ENCODE data around the gene ING5. TPM values are rescaled to one million over a fixed set of nuclear protein-coding genes. Genes with fewer than 3 reads are reported as not detected.
"Not testable (repeated sequence)": the region's sequence is repeated elsewhere in the genome, so short reads cannot be mapped to it uniquely, and the experiment has no call there.

Gene ING5
- total RNA-seq, 2 donors from 2014 or later = 36.9 to 41.6 TPM

- DNase-seq (ENCODE audit: low spot score in 2 of 2) (no peak), ATAC-seq (no peak)
- Mint-ChIP-seq H3K27ac (no peak overlapping the region), H3K36me3 (peaks cover 18 to 41% of the 10 kb centered on the region in 2 donors), H3K9me3 (peaks cover 0 to 5% of the 10 kb centered on the region in 2 donors)
Measured at GRCh38 chr2:241724975-241725870, 23.4 kb downstream of the ING5 start.

DNA sequence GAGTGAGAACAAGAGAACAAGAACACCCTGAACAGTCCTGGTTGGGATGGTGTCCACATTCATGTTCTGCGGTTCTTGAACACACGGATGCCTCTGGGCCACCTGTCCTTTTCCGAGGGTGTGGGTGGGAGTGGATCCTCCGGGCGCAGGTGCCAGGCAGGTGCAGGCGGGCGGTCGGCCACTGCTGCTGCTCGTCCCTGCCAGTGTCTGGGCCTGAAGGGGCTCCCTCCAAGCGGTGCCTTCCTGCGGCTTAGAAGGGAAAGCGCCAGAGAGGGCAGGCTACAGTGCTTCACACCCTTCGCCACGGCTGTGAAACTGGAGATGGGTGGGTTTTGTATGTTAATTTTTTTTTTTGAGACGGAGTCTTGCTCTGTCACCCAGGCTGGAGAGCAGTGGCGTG, 24.6 kb downstream of the ING5 start:
- DNase-seq (ENCODE audit: low spot score in 2 of 2) (no peak), ATAC-seq (no peak)
- H3K27ac Mint-ChIP-seq = no peak overlapping the region
- peaks cover 0 to 5% of the 10 kb centered on the region in 2 donors for H3K9me3 Mint-ChIP-seq
- peaks cover 10 to 35% of the 10 kb centered on the region in 2 donors for H3K36me3 Mint-ChIP-seq

- Mint-ChIP-seq H3K27ac (no peak overlapping the region), H3K36me3 (peaks cover 7 to 19% of the 10 kb centered on the region in 2 donors), H3K9me3 (peaks cover 0 to 5% of the 10 kb centered on the region in 2 donors)
- DNase-seq (ENCODE audit: low spot score in 2 of 2) = no peak
- no peak for ATAC-seq
Measured at GRCh38 chr2:241728000-241728399, 26.2 kb downstream of the ING5 start.

DNA sequence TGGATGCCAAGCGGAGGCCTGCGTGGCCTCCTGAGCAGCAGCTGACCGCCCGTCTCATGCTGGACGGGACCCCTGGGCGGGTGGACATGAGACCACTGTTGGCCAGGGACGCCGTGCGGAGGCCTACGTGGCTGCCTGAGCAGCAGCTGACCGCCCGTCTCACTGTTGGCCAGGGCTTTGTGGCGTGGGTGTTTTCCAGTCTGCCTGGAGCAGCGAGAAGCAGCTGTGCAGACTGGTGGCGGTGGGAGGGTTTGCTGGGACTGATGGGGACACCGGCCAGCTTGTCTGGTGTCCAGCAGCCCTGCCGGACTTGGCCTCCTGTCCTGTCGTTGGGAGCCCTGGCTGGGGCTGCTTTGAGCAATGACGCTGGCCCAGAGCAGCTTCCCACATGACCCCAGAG, 26.8 kb downstream of the ING5 start:
- DNase-seq (ENCODE audit: low spot score in 2 of 2) (no peak), ATAC-seq (no peak)
- Mint-ChIP-seq H3K36me3 (peaks cover 1 to 13% of the 10 kb centered on the region in 2 donors), H3K27ac (no peak overlapping the region), H3K9me3 (peaks cover 0 to 5% of the 10 kb centered on the region in 2 donors)

DNA sequence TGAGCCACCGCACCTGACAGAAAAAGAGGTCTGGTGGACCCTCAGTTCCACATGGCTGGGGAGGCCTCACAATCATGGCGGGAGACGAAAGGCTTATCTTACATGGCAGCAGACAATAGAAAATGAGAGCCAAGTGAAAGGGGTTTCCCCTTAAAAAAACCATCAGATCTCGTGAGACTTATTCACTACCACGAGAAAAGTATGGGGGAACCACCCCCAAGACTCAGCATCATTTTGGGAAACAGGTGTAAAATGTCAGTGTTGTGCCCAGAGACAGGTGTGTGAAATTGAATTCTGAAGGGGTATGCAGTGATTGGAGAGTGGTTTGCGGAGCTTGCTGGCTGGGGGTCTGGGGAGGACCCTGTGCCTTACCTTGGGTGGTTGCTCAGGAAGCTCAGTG, 28.0 kb downstream of the ING5 start:
- H3K27ac Mint-ChIP-seq = peak overlapping the region; percentile 41 to 56
- H3K36me3 Mint-ChIP-seq = peaks cover 0 to 5% of the 10 kb centered on the region in 2 donors
- ATAC-seq = peak in 1 of 2 donors; percentile 26

GRCh38 chr2:241730671-241731293, 28.9 kb downstream of the ING5 start:
- Mint-ChIP-seq H3K36me3 (peaks cover 0 to 5% of the 10 kb centered on the region in 2 donors), H3K9me3 (peaks cover 0 to 5% of the 10 kb centered on the region in 2 donors), H3K27ac (peak overlapping the region; percentile 56 to 79)
- DNase-seq (ENCODE audit: low spot score in 2 of 2) = no peak
- ATAC-seq = peak in 1 of 2 donors; percentile 15

More for the DNA sequence above, 28.0 kb downstream of the ING5 start:
- DNase-seq (ENCODE audit: low spot score in 2 of 2) = no peak
- peaks cover 0 to 5% of the 10 kb centered on the region in 2 donors for H3K9me3 Mint-ChIP-seq

- H3K36me3 Mint-ChIP-seq, H3K27ac Mint-ChIP-seq, H3K9me3 Mint-ChIP-seq, ATAC-seq: not testable (repeated sequence)
- peak; percentile 60 to 66 for DNase-seq (ENCODE audit: low spot score in 2 of 2)
Measured at GRCh38 chr2:241732513-241733186, 30.8 kb downstream of the ING5 start.

- Mint-ChIP-seq H3K27ac (peak overlapping the region in 1 of 2 donors; percentile 81), H3K36me3 (peaks cover 0 to 7% of the 10 kb centered on the region in 2 donors), H3K9me3 (peaks cover 0 to 5% of the 10 kb centered on the region in 2 donors)
- ATAC-seq = no peak
- DNase-seq (ENCODE audit: low spot score in 2 of 2) = no peak
Measured at GRCh38 chr2:241733391-241734207, 31.8 kb downstream of the ING5 start.

GRCh38 chr2:241734208-241734466, 32.3 kb downstream of the ING5 start:
- Mint-ChIP-seq H3K27ac (no peak overlapping the region), H3K9me3 (peaks cover 0 to 5% of the 10 kb centered on the region in 2 donors), H3K36me3 (peaks cover 0 to 8% of the 10 kb centered on the region in 2 donors)
- ATAC-seq (peak in 1 of 2 donors; percentile 43), DNase-seq (ENCODE audit: low spot score in 2 of 2) (no peak)

DNA sequence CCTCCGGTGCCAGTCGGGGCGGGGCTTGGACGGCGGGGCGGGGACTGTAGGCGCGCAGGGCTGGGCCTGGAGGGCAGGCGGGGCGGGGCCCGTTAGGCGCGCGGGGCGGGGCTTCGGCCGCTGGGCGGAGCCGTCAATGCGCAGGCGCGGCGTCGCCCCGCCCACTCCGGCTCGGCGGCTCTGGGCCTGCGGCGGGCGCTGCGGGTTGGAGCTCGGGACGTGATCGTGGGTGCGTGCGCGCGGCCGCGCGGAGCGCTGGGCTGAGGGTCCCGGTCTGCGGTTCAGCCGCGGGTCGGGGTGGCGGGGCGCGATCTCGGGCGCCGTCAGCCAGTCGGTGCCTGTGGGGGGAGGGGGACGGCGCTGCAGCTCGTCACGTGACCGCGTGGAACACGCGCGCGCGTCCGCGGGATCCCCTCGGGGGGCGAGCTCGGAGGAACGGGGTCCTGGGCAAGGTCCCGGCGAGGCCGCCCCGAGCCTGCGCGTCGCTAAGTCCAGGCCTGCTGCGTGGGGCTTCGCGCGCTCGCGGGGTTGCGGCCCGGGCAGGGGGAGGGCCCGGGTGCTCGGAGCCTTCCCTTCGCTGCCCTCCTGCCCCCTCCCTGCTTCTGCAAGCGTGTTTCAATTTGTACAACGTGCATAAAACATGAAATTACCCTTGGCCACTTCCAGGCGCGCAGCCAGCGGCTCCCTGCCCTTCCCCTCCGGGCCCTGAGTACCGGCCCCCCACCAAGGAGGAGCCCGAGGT, 32.8 kb downstream of the ING5 start, which contains the start of gene D2HGDH:
Gene D2HGDH (plus strand): TSS at position 164 of the 742 bp plus-strand sequence. CDS start 595 bp downstream, outside the sequence.
- DNase-seq (ENCODE audit: low spot score in 2 of 2) (peak; percentile 95 to 96), ATAC-seq (peak; percentile 89 to 93)
- Mint-ChIP-seq H3K9me3 (peaks cover 0 to 5% of the 10 kb centered on the region in 2 donors), H3K27ac (peak within 1 kb of the TSS in 1 of 2 donors; percentile 81), H3K36me3 (peaks cover 0 to 8% of the 10 kb centered on the region in 2 donors)

DNA sequence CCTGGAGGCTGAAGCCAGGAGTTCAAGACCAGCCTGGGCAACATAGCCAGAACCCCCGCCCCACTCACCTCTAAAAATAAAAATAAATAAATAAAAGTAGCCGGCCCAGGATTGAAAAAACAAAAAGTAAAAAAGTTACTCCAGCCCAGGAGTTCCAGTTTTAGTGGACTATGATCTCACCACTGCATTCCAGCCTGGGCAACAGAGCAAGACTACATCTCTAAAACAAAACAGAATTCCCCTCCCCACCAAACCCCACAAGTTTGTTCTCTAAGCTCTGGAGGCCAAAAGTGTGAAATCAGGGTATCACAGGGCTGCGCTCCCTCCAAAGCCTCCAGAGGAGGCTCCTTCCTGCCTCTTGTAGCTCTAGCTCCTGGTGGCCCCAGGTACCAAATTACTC, 34.3 kb downstream of the ING5 start:
- DNase-seq (ENCODE audit: low spot score in 2 of 2) (no peak), ATAC-seq (no peak)
- Mint-ChIP-seq H3K36me3 (peaks cover 0 to 4% of the 10 kb centered on the region in 2 donors), H3K27ac (peak overlapping the region in 1 of 2 donors; percentile 72), H3K9me3 (no peaks in the 10 kb centered on the region)

- no peak for ATAC-seq
Measured at GRCh38 chr2:241738040-241738686, 36.3 kb downstream of the ING5 start.

GRCh38 chr2:241739177-241739576, 37.3 kb downstream of the ING5 start:
- Mint-ChIP-seq H3K9me3 (no peaks in the 10 kb centered on the region), H3K27ac (peak overlapping the region in 1 of 2 donors; percentile 73), H3K36me3 (peaks cover 0 to 4% of the 10 kb centered on the region in 2 donors)
- DNase-seq (ENCODE audit: low spot score in 2 of 2) (no peak), ATAC-seq (no peak)

More at GRCh38 chr2:241738040-241738686, 36.3 kb downstream of the ING5 start:
- Mint-ChIP-seq H3K27ac (no peak overlapping the region), H3K36me3 (peaks cover 0 to 4% of the 10 kb centered on the region in 2 donors), H3K9me3 (no peaks in the 10 kb centered on the region)
- DNase-seq (ENCODE audit: low spot score in 2 of 2) = no peak

GRCh38 chr2:241739651-241740050, 37.8 kb downstream of the ING5 start:
- Mint-ChIP-seq H3K36me3 (peaks cover 0 to 4% of the 10 kb centered on the region in 2 donors), H3K9me3 (no peaks in the 10 kb centered on the region), H3K27ac (peak overlapping the region; percentile 73 to 81)
- peak; percentile 35 to 71 for DNase-seq (ENCODE audit: low spot score in 2 of 2)
- ATAC-seq = peak; percentile 51 to 73

- Mint-ChIP-seq H3K36me3 (peaks cover 6 to 18% of the 10 kb centered on the region in 2 donors), H3K9me3 (no peaks in the 10 kb centered on the region), H3K27ac (no peak overlapping the region)
- no peak for DNase-seq (ENCODE audit: low spot score in 2 of 2)
- ATAC-seq = peak; percentile 36 to 74
Measured at GRCh38 chr2:241741016-241741415, 39.2 kb downstream of the ING5 start.

Data from activated naive CD4-positive, alpha-beta T cell treated with anti-CD3 and anti-CD28 coated beads, Interleukin-2, amount 50 U/mL, for 72 hours (primary cell).